Stomach (tissue), 4 donors: ENCODE data around the gene IFRD2.

Experiments
- EP300 ChIP-seq: sonication (generic); formaldehyde crosslinking; IDR thresholded peaks from one replicate; pipeline ENCODE4 v1.6.1; 2017; ENCODE audit warnings: antibody characterized with exemption
- POLR2A ChIP-seq, 4 donors: fragments of 450-650 bp; IDR thresholded peaks; one replicate each; pipeline ENCODE4 v1.6.1; 2016; ENCODE audit warnings: antibody characterized with exemption in 4 of 4, control low read depth in 2 of 4, mild to moderate bottlenecking in 1 of 4, moderate library complexity in 1 of 4
- POLR2AphosphoS5 ChIP-seq, 3 donors: sonication (generic); formaldehyde crosslinking; IDR thresholded peaks; one replicate each; pipeline ENCODE4 v1.6.1; 2016; ENCODE audit warnings: antibody characterized with exemption in 3 of 3
- TF ChIP-seq, protein P1 (sequence below), 7 experiments: fragments of 450-650 bp in 4 of 7; fragments of 200-600 bp in 3 of 7; sonication (generic) in 3 of 7; IDR thresholded peaks; one replicate each; pipeline ENCODE4 v1.5.1; 2016 to 2019; ENCODE audit warnings: antibody characterized with exemption in 7 of 7, control low read depth in 2 of 7, mild to moderate bottlenecking in 1 of 7

DNA sequence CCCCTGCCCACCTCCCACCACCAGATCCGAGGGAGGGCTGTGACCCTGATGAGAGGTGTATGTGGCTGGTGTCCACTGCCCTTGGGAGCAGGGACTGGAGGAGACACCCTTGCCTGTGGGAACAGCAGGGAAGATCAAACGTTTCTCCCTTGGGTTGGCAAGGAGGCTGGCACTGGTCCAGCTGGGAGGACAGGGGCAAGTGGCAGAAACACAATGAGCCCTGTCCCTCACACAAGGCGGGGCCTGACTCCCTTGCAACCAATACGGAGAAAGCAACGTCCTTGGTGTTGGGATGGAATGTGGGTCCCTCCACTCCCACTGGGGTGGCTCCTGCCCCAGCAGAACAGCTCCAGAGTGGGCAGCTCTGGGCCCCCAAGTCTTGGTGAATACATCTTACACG, 25.1 kb upstream of the IFRD2 start:
- TF ChIP-seq, protein P1, sequence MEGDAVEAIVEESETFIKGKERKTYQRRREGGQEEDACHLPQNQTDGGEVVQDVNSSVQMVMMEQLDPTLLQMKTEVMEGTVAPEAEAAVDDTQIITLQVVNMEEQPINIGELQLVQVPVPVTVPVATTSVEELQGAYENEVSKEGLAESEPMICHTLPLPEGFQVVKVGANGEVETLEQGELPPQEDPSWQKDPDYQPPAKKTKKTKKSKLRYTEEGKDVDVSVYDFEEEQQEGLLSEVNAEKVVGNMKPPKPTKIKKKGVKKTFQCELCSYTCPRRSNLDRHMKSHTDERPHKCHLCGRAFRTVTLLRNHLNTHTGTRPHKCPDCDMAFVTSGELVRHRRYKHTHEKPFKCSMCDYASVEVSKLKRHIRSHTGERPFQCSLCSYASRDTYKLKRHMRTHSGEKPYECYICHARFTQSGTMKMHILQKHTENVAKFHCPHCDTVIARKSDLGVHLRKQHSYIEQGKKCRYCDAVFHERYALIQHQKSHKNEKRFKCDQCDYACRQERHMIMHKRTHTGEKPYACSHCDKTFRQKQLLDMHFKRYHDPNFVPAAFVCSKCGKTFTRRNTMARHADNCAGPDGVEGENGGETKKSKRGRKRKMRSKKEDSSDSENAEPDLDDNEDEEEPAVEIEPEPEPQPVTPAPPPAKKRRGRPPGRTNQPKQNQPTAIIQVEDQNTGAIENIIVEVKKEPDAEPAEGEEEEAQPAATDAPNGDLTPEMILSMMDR (IDR thresholded peaks at IDR 0.05): no peak
- TF ChIP-seq POLR2A (IDR thresholded peaks at IDR 0.05): no peak
- no peak for TF ChIP-seq POLR2AphosphoS5 (IDR thresholded peaks at IDR 0.05)
- TF ChIP-seq EP300: no peak
